Psoas muscle (tissue), 8 donors: ENCODE measurements around the gene TTLL12. TPM values are rescaled to one million over a fixed set of nuclear protein-coding genes. Genes with fewer than 3 reads are reported as not detected.

Experiments used
- ATAC-seq, 4 donors: fragments of 200-7000 bp; cut with Tn5 transposase; one replicate each; pipeline ENCODE4 v1.9.1; 2020; ENCODE audit warnings: moderate library complexity in 3 of 4, mild to moderate bottlenecking in 2 of 4
- DNase-seq, 2 donors: peaks; one replicate each; pipeline ENCODE4 v3.0.0-alpha.2; 2020
- H3K27ac ChIP-seq: fragments of 200-600 bp; one replicate; pipeline ENCODE4 v1.8.0; 2022
- H3K27me3 ChIP-seq, 3 donors: fragments of 200-600 bp in 1 of 3; one replicate each; pipeline versions ENCODE4 v1.6.1 to v1.8.0; 2013 to 2022; ENCODE audit warnings: low read length in 2 of 3, mild to moderate bottlenecking in 2 of 3, moderate library complexity in 1 of 3; ENCODE audit not compliant: insufficient read depth in 3 of 3
- H3K36me3 ChIP-seq, 2 donors: fragments of 200-600 bp in 1 of 2; one replicate each; pipeline versions ENCODE4 v1.6.1 to v1.8.0; 2013 to 2022; ENCODE audit warnings: low read depth in 1 of 2, mild to moderate bottlenecking in 1 of 2, moderate library complexity in 1 of 2; ENCODE audit not compliant: insufficient read depth in 1 of 2
- H3K4me1 ChIP-seq: fragments of 200-600 bp; one replicate; pipeline ENCODE4 v1.8.0; 2022
- H3K4me3 ChIP-seq: fragments of 200-600 bp; one replicate; pipeline ENCODE4 v1.8.0; 2022; ENCODE audit warnings: mild to moderate bottlenecking
- H3K9me3 ChIP-seq: fragments of 200-600 bp; one replicate; pipeline ENCODE4 v1.8.0; 2022
- WGBS, 3 donors: extraction: QIAGEN DNeasy Blood & Tissue Kit; methylation state at CpG; one replicate each; pipeline versions ENCODE4 v1.1.6 to v1.1.7; 2013; 5-methylcytosine and 5-hydroxymethylcytosine counted together
- intact Hi-C, 2 donors: fragments of 100-400 bp; cut with DNase I; formaldehyde crosslinking; loops; one replicate each; pipeline versions ENCODE4 v1.11.0 to v1.14.2; 2022
- polyA plus RNA-seq, 3 donors: library from polyadenylated mRNA; stranded (reverse); fragments of 200-250 nt; gene quantifications; one replicate each; pipeline ENCODE4 v1.2.3, GENCODE V29; 2013
- total RNA-seq, 4 donors: library from RNA; stranded (reverse); fragmentation: NEBNext Ultra II Directional in 2 of 4; extraction: Animal tissue kit (Norgen Biotek cat#: 25700) in 2 of 4; gene quantifications; one replicate each; pipeline versions ENCODE4 v1.2.1 to v1.2.4, GENCODE V29; 2021 to 2023
- TF ChIP-seq, protein P1 (sequence below): fragments of 200-600 bp; IDR thresholded peaks from one replicate; pipeline ENCODE4 v1.8.0; 2022; ENCODE audit warnings: antibody characterized with exemption
- donor health status: healthy with polysubstance abuse.
- donor health status: DM: no; HTN: no; CAD: no; lungs with moderate emphysema.
- donor health status: Bipolar disorder and iron deficiency.
- donor health status: healthy.
- donor health status: DM: yes; HTN: yes; CAD: no.
- donor health status: DM: no; HTN: no; CAD: no.
- donor health status: DM: no; HTN: no; CAD: no.
- donor health status: DM: yes; HTN: yes; CAD: no.

TTLL12 gene
- total and polyA plus RNA-seq, 7 donors: 9.9 to 20.7 (median 13.7) TPM

DNA sequence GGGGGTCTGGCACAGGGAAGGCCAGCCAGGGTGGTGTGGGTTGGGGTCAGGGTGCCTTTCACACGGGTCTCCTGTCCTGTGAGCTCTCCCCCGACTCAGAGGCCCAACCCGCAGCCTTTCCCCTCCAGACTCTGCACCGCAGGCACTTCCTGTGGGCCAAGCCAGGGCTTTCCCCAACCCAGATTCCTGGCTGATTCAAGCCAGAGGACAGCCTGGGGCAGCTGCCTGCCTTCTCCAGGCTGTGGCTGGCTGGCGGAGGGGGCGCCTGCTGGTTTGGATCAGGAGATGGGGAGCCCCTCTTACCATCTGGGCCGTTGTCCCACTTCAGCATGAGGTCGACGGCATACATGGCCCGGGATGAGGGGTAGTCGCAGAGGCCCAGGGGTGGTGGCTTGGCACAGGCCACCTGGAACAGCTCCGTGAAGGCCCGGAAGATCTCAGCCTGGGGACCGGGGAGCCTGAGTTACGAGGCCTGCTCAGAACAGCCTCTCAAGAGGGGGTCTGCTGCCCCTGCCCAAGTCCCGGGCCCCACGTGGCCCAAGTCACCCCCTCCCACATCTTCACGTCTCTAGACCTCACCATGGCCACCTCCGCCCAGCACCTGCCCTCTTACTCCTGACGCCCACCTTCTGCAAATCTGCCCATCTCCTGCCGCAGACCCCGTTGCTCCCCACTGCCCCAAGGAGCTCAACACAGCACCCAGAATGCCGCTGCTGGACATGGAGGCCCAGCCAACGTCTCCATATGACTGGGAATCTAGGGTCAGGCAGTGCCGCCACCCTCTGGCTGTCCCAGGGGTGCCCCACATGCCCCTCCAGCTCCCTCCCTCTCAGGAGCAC is 18.2 kb downstream of the TTLL12 start:
- Histone ChIP-seq H3K4me1 (no peaks in the 10 kb centered on the region), H3K27me3 (no peaks in the 10 kb centered on the region), H3K9me3 (no peaks in the 10 kb centered on the region), H3K27ac (no peak overlapping the region), H3K4me3 (no peak overlapping the region), H3K36me3 (peaks cover 0 to 65% of the 10 kb centered on the region in 2 donors)
- ATAC-seq (peak in 1 of 4 donors; percentile 26), DNase-seq (no peak)
- intact Hi-C loops: no loop called here
- TF ChIP-seq, protein P1, sequence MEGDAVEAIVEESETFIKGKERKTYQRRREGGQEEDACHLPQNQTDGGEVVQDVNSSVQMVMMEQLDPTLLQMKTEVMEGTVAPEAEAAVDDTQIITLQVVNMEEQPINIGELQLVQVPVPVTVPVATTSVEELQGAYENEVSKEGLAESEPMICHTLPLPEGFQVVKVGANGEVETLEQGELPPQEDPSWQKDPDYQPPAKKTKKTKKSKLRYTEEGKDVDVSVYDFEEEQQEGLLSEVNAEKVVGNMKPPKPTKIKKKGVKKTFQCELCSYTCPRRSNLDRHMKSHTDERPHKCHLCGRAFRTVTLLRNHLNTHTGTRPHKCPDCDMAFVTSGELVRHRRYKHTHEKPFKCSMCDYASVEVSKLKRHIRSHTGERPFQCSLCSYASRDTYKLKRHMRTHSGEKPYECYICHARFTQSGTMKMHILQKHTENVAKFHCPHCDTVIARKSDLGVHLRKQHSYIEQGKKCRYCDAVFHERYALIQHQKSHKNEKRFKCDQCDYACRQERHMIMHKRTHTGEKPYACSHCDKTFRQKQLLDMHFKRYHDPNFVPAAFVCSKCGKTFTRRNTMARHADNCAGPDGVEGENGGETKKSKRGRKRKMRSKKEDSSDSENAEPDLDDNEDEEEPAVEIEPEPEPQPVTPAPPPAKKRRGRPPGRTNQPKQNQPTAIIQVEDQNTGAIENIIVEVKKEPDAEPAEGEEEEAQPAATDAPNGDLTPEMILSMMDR: no peak
- WGBS, 3 donors: 82 to 86% (median 86%) methylated on average over 24 to 25 of the region's 25 CpGs

DNA sequence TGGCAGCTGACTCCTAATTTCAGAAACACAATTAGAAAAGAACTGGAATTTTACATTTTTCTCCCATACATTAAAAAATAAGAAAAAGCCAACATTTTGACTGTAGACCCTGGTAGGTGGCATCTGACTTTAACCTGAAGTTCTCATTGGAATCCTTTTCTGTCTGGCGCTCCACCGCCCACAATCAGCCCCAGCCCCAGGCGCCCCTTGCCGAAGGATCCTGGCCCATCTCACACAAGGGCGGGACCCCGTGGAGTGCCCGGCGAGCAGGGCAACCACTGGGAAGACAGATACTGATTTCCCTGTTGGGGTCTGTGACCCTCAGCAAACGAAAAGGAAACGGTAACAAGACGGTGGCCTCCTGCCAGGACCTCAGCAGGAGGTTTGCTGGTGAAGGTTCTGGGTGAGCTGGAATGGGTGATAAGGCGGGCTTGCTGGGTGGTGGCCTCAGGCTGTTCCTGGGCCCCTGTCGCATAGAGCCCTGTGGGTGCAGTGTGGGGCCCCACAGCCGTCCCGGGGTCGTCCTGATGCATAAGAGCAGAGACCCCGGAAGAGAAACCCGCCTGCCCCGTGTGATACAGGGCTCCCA is 19.8 kb downstream of the TTLL12 start:
- TF ChIP-seq, protein P1: no peak
- Histone ChIP-seq H3K36me3 (peaks cover 0 to 62% of the 10 kb centered on the region in 2 donors), H3K4me1 (no peaks in the 10 kb centered on the region), H3K9me3 (no peaks in the 10 kb centered on the region), H3K4me3 (no peak overlapping the region), H3K27me3 (no peaks in the 10 kb centered on the region), H3K27ac (no peak overlapping the region)
- intact Hi-C loops: no loop called here
- DNase-seq: no peak
- no peak for ATAC-seq
- WGBS, 3 donors: 89 to 92% (median 92%) methylated on average over 19 of the region's 19 CpGs

DNA sequence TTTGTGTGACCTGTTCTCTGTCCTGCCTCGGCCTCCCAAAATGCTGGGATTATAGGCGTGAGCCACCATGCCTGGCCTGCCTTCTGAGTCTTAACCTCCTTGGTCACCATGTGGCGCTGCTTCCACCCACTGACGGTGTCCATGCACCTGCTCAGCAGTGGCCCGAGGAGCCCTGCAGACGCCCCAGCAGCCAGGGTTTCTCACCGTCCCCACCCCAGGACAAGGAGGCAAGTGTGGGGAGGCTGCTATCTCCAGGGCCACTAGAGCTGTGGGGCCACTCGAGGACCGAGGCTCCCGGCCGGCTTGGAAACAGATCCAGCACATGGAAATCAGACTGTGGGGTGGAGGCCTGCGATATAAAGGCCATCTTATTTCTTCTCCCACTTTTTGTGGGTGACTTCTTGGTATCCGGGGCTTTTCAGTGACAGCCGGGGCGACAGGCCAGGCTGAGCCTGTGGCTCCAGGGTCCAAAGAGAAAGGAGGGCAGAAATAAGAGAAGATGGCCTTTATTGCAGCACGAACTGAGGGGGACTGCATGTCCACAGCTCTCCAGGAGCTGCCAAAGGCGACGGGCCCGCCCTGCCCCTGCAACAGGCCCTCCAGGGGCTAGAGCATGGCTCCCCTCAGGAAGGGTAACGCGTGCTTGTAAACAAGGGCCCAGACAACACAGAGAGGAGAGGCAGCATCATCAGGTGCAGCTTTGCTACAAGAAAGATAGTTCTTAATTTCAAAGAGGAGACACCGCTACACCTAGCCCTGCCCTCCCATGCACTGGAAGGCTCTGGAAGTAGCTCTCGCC is 20.6 kb downstream of the TTLL12 start:
- Histone ChIP-seq H3K27me3 (no peaks in the 10 kb centered on the region), H3K27ac (no peak overlapping the region), H3K4me1 (no peaks in the 10 kb centered on the region), H3K9me3 (no peaks in the 10 kb centered on the region), H3K36me3 (peaks cover 0 to 55% of the 10 kb centered on the region in 2 donors), H3K4me3 (no peak overlapping the region)
- DNase-seq: no peak
- ATAC-seq: no peak
- TF ChIP-seq, protein P1: no peak
- intact Hi-C loops: no loop called here
- 89 to 94% (median 89%) methylated on average over 23 of the region's 23 CpGs for WGBS, 3 donors

DNA sequence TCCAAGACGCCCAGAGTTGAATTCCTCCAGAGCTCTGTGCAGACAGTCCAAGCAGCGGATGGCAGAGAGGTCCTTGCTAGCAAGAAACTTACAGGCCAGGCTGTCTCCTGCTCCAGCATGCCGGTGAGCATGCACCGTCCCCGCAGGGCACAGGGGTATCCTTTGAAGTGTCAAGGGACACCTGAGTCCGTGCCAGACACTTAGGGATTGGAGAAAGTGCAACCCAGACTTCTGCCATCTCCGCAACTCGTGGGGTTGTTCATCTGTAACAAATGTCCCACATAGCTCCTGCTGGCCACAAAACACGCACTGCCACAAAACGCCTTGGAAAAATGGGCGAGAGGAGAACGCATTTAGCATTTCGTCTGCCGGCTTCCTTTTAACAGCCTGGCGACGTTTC is 22.3 kb downstream of the TTLL12 start:
- Histone ChIP-seq H3K9me3 (no peaks in the 10 kb centered on the region), H3K4me3 (no peak overlapping the region), H3K27ac (no peak overlapping the region), H3K27me3 (no peaks in the 10 kb centered on the region), H3K4me1 (no peaks in the 10 kb centered on the region), H3K36me3 (peaks cover 0 to 38% of the 10 kb centered on the region in 2 donors)
- ATAC-seq (no peak), DNase-seq (no peak)
- intact Hi-C loops: no loop called here
- TF ChIP-seq, protein P1: no peak
- 50 to 56% (median 51%) methylated on average over 16 of the region's 16 CpGs for WGBS, 3 donors
